GM21619 (cell line): Measurements from ENCODE around the gene MSI2.

Experiments used
- ATAC-seq: cut with Tn5 transposase; IDR thresholded peaks from one replicate; pipeline ENCODE4 v1.9.1; 2021; ENCODE audit not compliant: unreplicated experiment

Gene MSI2

GRCh38 chr17:57649191-57649590 lies 392.9 kb downstream of the MSI2 start:
- ATAC-seq = no peak

DNA sequence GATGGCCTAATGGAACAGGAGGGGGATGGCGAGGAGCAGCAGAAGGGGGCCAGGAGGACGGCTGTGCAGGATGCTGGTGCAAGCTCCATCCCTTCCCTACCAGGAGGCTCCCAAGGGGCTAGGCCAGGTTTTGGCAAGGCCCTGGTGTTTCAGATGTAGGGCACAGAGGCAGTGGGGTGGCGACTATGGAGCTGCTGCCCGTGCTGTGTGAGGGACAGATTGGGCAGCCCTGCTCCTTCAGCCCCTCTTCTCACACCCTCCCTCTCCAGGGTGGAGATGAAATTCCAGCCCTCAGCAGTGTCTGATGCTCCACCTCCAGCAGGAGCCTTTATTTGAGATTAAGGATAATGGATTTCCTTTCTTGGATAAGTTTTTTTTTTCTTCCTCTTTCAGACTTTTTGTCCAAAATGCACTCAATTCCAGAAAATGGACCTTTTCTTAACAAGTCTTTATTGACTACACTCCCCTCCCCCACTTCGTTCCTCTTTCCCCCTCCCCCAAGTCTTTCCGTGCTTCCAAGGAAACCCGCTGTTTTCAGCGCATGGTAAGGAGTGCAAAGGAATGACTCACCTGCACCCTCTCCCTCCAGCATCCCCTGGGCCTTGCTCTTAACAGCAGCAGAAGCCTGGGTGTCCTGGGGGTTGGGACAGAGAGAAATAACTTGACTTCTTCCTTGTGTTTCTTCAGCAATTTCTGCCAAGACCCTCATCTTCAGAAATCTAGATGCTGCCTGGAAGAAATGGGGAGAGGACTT lies 393.6 kb downstream of the MSI2 start:
- no peak for ATAC-seq

GRCh38 chr17:57650548-57650947 lies 394.2 kb downstream of the MSI2 start:
- no peak for ATAC-seq

- ATAC-seq = no peak
Measured at GRCh38 chr17:57651451-57651850, 395.1 kb downstream of the MSI2 start.

DNA sequence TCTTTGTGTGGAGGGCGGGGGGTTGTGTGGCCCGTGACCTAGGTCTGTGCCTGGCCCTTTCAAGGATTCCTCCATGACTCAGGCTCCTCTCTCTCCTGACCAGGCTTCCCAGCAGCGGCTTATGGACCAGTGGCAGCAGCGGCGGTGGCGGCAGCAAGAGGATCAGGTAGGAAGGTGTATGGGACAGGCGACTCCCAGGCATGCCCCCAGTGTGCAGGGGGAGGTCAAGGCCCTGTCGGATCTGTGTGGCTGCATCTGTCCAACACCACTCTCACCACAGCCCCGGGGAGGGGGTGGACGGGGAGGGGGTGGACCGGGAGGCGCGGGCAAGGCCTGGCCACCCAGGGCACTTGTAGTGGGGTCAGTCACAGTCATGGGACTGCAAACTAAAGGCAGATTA lies 395.7 kb downstream of the MSI2 start:
- no peak for ATAC-seq

- no peak for ATAC-seq
Measured at GRCh38 chr17:57652811-57653210, 396.5 kb downstream of the MSI2 start.

DNA sequence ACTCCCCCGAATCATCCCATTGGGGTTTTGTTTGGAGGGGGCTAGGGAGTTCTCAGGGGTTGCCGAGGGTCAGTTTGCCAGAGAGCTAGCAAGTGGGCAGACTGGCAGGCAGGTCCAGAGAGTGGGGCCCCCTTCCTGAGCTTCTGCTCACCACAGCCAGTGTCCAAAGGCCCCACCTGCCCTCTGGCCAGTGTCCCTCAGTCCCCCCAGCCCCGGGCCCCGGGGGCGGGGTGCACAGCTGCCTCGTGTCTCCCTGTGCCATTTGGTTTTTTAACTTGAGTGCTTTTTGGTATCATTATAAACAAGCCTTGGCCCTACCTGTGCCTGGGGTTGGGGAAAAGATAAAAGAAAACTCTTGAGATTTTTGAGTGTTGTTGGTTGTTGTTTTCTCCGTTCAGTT lies 397.0 kb downstream of the MSI2 start:
- ATAC-seq = no peak

GRCh38 chr17:57654040-57654775 lies 397.9 kb downstream of the MSI2 start:
- no peak for ATAC-seq

DNA sequence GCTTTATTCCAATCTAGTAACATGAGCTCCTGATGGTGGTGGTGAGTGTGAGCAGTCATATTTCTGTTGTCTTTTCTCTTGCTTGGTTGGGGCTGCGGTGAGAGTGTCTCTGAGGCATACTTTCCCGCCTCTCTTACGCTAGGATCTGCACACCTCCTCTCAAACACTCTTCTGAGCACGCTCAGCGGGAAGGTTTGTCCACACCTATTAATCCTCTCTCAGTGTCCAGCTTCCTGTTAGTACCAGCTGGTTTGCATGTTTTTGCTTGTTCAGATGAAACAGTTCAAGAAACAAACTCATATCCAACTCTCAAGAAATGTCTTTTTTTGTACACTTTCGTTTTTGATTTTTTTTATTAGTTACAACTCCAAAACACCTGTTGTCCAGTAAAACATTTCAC lies 399.2 kb downstream of the MSI2 start:
- no peak for ATAC-seq

GRCh38 chr17:57657211-57657610 lies 400.9 kb downstream of the MSI2 start:
- no peak for ATAC-seq

DNA sequence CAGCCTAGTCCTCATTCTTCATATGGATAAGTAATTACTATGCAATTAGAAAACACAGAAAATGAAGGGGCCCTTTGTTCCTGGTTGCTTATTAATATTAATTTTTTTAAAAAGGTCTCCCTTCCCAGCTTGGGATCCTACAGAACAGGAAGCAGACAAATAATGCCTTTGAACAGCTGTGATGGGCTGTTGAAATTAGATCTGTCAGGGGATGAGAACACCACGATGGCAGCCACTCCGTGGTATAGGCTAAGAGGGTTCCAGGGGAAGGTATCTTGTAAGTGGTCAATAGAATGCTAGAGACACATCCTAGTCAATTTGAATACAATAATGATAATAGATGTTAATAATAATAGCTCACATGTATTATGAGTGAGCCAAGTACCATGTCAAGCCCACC lies 405.7 kb downstream of the MSI2 start:
- no peak for ATAC-seq

DNA sequence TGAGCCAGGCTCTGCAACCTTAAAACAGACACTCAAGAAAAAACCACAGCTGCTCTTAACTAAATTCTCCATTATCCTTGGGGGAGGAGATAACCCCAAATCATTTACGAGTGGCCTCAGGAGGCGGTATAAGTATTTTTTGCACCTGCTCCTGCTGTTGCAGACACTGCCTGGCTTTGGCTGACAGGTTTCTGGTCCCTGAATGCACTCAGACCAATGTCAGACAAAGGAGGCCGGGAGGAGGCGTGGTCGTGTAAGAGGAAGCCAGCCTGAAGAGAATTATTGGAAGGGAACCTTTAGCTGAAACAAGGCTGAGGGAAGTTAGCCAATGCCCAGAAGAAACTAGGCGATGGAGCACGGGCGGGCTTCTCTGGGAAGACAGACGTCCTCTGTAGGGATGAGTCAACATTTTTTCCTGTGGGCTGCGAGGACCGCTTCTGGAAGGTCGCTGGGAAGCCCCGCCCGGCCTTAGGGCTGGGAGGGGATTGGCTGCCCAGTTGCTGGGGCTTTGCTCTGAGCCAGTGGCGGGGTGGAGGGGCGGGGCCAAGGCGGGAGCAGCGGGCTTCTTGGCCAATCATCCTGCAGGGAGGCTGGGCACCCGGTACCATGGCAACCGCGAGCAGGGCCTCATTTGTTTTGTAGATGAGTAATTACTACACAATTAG lies 406.5 kb downstream of the MSI2 start:
- no peak for ATAC-seq

GRCh38 chr17:57663326-57664070 lies 407.2 kb downstream of the MSI2 start:
- ATAC-seq = no peak

- no peak for ATAC-seq
Measured at GRCh38 chr17:57665128-57665527, 408.8 kb downstream of the MSI2 start.

DNA sequence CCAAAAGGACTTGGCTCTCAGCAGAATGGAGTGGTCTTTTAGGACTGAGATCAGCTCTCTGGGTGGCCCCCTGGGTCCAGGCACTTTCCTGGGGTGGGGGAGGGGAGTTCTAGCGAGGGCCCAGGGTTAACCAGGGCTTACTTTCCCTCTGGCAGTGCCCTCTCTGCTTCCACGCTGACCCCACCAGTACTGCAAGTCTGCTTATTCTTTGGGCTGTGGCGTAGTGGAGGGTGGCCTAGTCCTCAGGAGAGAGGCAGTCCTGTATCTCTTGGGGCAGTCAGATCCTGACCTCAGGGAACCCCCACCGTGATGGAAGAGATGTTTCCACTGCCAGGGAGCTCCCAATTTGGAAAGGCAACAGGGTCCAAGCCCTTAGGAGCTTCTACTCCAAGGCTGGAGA lies 409.4 kb downstream of the MSI2 start:
- no peak for ATAC-seq

DNA sequence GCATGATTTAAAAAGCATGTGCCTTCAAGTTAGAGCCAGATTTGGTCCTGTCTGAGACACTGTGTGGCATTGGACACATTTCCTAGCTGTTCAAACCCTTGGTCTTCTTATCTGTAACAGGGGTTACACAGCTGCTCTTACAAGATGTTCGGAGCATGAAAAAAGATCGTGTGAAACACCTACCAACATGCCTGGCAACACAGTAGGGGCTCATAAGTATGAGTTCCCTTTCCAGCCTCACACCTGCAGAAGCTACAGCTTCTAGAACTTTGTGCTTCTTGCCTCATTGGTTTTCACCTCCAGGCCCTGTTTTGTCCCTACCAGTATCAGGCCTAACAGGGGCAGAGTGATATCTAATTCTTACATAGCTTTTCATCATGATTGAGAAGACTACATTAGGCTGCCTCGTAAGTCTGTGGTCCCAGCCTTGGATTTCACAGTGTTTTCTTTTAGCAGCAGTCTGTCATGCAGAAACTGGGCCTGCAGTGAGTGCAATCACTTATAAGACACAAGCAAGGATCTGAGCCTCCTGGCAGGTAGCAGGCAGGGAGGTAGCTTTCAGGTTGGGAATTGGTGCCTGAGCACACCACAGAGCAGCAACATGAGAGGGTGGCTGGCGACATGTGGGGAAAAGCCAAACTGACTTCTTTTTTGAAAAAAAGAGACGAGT lies 410.0 kb downstream of the MSI2 start:
- no peak for ATAC-seq

- no peak for ATAC-seq
Measured at GRCh38 chr17:57666946-57667345, 410.6 kb downstream of the MSI2 start.

GRCh38 chr17:57667461-57667923 lies 411.2 kb downstream of the MSI2 start:
- ATAC-seq = no peak

DNA sequence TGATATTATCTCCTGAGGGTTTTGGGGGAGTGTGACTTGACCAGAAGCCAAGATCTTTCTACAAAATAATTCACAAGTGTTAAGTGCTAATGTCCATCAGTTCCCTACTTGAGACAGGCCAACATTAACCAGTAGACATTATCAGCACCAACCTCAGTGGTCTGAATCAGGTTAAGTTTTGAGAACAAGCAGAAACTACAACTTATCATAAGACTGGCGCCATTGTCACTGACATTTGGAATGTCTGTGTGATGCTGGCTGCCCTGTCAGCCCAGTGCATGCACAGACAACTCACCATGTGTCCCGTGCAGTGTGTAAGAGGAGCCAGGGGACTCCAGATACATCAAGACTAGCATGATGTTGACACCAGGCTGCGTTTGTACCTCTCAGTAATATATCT lies 412.0 kb downstream of the MSI2 start:
- no peak for ATAC-seq

GRCh38 chr17:57669671-57670529 lies 413.6 kb downstream of the MSI2 start:
- ATAC-seq = no peak
